Neural cell (in vitro differentiated cells): ENCODE data around the gene TMEM61. TPM values are rescaled to one million over a fixed set of nuclear protein-coding genes. Genes with fewer than 3 reads are reported as not detected.

Experiments used
- H2AFZ ChIP-seq: fragments of 200-600, 300-800 bp; sonication (generic), shearing (Covaris generic); 2 replicates; pipeline ENCODE4 v1.6.0; 2014; ENCODE audit warnings: low read depth, mild to moderate bottlenecking, antibody characterized with exemption, low read length, moderate library complexity
- H3F3A ChIP-seq: fragments of 200-600 bp; shearing (Covaris generic); 2 replicates; pipeline ENCODE4 v1.6.1; 2016; ENCODE audit warnings: mild to moderate bottlenecking, moderate library complexity, mixed read lengths, antibody characterized with exemption, low read length; ENCODE audit not compliant: insufficient read depth, poor library complexity, severe bottlenecking
- H3K27ac ChIP-seq: fragments of 200-600, 300-800 bp; sonication (generic), shearing (Covaris generic); 2 replicates; pipeline ENCODE4 v1.5.1; 2014; ENCODE audit warnings: mild to moderate bottlenecking, low read length, moderate library complexity
- H3K27me3 ChIP-seq: fragments of 300-800, 200-600 bp; sonication (generic), shearing (Covaris generic); 2 replicates; pipeline ENCODE4 v1.6.0; 2014; ENCODE audit warnings: mild to moderate bottlenecking, low read depth, low read length, moderate library complexity; ENCODE audit not compliant: insufficient read depth
- H3K36me3 ChIP-seq: fragments of 300-800, 200-600 bp; sonication (generic), shearing (Covaris generic); 2 replicates; pipeline ENCODE4 v1.5.1; 2014; ENCODE audit warnings: mild to moderate bottlenecking, antibody characterized with exemption, low read length, moderate library complexity; ENCODE audit not compliant: insufficient read depth
- H3K4me2 ChIP-seq: fragments of 300-800, 200-600 bp; sonication (generic), shearing (Covaris generic); 2 replicates; pipeline ENCODE4 v1.6.0; 2014; ENCODE audit warnings: mild to moderate bottlenecking, low read length
- H3K4me3 ChIP-seq: fragments of 300-800, 200-600 bp; sonication (generic), shearing (Covaris generic); 2 replicates; pipeline ENCODE4 v1.5.1; 2014; ENCODE audit warnings: mild to moderate bottlenecking, low read length, moderate library complexity
- H3K79me2 ChIP-seq: fragments of 200-600 bp; shearing (Covaris generic); replicated peaks from 2 replicates; pipeline ENCODE4 v1.6.0; 2014; ENCODE audit warnings: mild to moderate bottlenecking, low read length, moderate library complexity; ENCODE audit not compliant: insufficient read depth
- H3K9ac ChIP-seq: fragments of 300-800, 200-600 bp; sonication (generic), shearing (Covaris generic); 2 replicates; pipeline ENCODE4 v1.6.1; 2016; ENCODE audit warnings: mild to moderate bottlenecking, low read length, mixed read lengths
- H3K9me2 ChIP-seq: fragments of 200-600 bp; shearing (Covaris generic); 2 replicates; pipeline ENCODE4 v1.6.1; 2016; ENCODE audit warnings: mild to moderate bottlenecking, low read length, mixed read lengths; ENCODE audit not compliant: insufficient read depth
- H3K9me3 ChIP-seq: fragments of 200-600, 300-800 bp; sonication (generic), shearing (Covaris generic); 2 replicates; pipeline ENCODE4 v1.6.1; 2016; ENCODE audit warnings: mild to moderate bottlenecking, mixed run types, low read length, moderate library complexity, mixed read lengths
- H4K20me1 ChIP-seq: fragments of 200-600 bp; shearing (Covaris generic); 2 replicates; pipeline ENCODE4 v1.6.1; 2016; ENCODE audit warnings: mild to moderate bottlenecking, mixed run types; ENCODE audit not compliant: insufficient read depth
- EP300 ChIP-seq: fragments of 450-650 bp; conservative IDR thresholded peaks from 2 replicates; pipeline ENCODE4 v1.6.1; 2014; ENCODE audit warnings: antibody characterized with exemption, mild to moderate bottlenecking, moderate library complexity; ENCODE audit not compliant: poor library complexity, severe bottlenecking
- EZH2 ChIP-seq: fragments of 200-600, 300-800 bp; shearing (Covaris generic), sonication (generic); IDR thresholded peaks from 2 replicates; pipeline ENCODE4 v1.6.1; 2014; ENCODE audit warnings: antibody characterized with exemption, low read length, borderline replicate concordance, mild to moderate bottlenecking; ENCODE audit not compliant: insufficient read depth, poor library complexity, severe bottlenecking
- MXI1 ChIP-seq: fragments of 450-650 bp; conservative IDR thresholded peaks from 2 replicates; pipeline ENCODE4 v1.6.1; 2014; ENCODE audit warnings: antibody characterized with exemption, mild to moderate bottlenecking; ENCODE audit not compliant: poor library complexity, severe bottlenecking
- POLR2AphosphoS5 ChIP-seq: IDR thresholded peaks from 2 replicates; pipeline ENCODE4 v1.6.1; 2012
- RAD21 ChIP-seq: fragments of 450-650 bp; conservative IDR thresholded peaks from 2 replicates; pipeline ENCODE4 v1.6.1; 2014; ENCODE audit warnings: antibody characterized with exemption, mild to moderate bottlenecking, moderate library complexity
- SMC3 ChIP-seq: fragments of 450-650 bp; conservative IDR thresholded peaks from 2 replicates; pipeline ENCODE4 v1.6.1; 2014; ENCODE audit warnings: antibody characterized with exemption, mild to moderate bottlenecking, moderate library complexity; ENCODE audit not compliant: poor library complexity
- TAF1 ChIP-seq: IDR thresholded peaks from 2 replicates; pipeline ENCODE4 v1.6.1; 2012; ENCODE audit warnings: low read depth
- polyA plus RNA-seq: library from polyadenylated mRNA; depleted of rRNA; stranded (reverse); fragments of >200 nt; gene quantifications from 2 replicates; pipeline ENCODE4 v1.2.3, GENCODE V29; 2014
- TF ChIP-seq, protein P1 (sequence below): IDR thresholded peaks from 2 replicates; pipeline ENCODE4 v1.6.1; 2012; ENCODE audit warnings: borderline replicate concordance
- TF ChIP-seq, protein P2 (sequence below): fragments of 450-650 bp; IDR thresholded peaks from 2 replicates; pipeline ENCODE4 v1.5.1; 2014; ENCODE audit warnings: antibody characterized with exemption, mild to moderate bottlenecking, moderate library complexity; ENCODE audit not compliant: poor library complexity, severe bottlenecking

The TMEM61 gene
- polyA plus RNA-seq, 1 donor from 2014 or later = not detected

DNA sequence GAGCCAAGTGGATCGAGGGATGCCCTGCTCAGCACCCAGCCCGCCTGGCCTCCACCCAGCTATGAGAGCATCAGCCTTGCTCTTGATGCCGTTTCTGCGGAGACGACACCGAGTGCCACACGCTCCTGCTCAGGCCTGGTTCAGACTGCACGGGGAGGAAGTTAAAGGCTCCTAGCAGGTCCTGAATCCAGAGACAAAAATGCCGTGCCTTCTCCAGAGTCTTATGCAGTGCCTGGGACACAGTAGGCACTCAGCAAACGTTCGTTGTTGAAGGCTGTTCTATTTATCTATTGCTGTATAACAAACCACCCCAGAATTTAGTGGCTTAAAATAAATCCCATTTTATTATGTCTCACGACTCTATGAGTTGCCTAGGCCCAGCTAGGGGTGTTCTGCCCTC lies 11.5 kb downstream of the TMEM61 start:
- Histone ChIP-seq H3K36me3 (no peaks in the 10 kb centered on the region), H3K27ac (no peak overlapping the region), H4K20me1 (no peaks in the 10 kb centered on the region), H3K9me3 (peaks cover 1% of the 10 kb centered on the region), H3K79me2 (no peaks in the 10 kb centered on the region), H3K4me2 (no peak overlapping the region), H3K9me2 (no peaks in the 10 kb centered on the region), H2AFZ (no peak overlapping the region), H3K27me3 (peaks cover 12% of the 10 kb centered on the region), H3K4me3 (no peak overlapping the region), H3K9ac (no peak overlapping the region), H3F3A (no peaks in the 10 kb centered on the region)
- no peak for TF ChIP-seq MXI1
- TF ChIP-seq POLR2AphosphoS5 = no peak
- no peak for TF ChIP-seq RAD21
- no peak for TF ChIP-seq SMC3
- TF ChIP-seq EZH2 = no peak
- TF ChIP-seq, protein P1, sequence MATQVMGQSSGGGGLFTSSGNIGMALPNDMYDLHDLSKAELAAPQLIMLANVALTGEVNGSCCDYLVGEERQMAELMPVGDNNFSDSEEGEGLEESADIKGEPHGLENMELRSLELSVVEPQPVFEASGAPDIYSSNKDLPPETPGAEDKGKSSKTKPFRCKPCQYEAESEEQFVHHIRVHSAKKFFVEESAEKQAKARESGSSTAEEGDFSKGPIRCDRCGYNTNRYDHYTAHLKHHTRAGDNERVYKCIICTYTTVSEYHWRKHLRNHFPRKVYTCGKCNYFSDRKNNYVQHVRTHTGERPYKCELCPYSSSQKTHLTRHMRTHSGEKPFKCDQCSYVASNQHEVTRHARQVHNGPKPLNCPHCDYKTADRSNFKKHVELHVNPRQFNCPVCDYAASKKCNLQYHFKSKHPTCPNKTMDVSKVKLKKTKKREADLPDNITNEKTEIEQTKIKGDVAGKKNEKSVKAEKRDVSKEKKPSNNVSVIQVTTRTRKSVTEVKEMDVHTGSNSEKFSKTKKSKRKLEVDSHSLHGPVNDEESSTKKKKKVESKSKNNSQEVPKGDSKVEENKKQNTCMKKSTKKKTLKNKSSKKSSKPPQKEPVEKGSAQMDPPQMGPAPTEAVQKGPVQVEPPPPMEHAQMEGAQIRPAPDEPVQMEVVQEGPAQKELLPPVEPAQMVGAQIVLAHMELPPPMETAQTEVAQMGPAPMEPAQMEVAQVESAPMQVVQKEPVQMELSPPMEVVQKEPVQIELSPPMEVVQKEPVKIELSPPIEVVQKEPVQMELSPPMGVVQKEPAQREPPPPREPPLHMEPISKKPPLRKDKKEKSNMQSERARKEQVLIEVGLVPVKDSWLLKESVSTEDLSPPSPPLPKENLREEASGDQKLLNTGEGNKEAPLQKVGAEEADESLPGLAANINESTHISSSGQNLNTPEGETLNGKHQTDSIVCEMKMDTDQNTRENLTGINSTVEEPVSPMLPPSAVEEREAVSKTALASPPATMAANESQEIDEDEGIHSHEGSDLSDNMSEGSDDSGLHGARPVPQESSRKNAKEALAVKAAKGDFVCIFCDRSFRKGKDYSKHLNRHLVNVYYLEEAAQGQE = no peak
- no peak for TF ChIP-seq EP300
- TF ChIP-seq, protein P2, sequence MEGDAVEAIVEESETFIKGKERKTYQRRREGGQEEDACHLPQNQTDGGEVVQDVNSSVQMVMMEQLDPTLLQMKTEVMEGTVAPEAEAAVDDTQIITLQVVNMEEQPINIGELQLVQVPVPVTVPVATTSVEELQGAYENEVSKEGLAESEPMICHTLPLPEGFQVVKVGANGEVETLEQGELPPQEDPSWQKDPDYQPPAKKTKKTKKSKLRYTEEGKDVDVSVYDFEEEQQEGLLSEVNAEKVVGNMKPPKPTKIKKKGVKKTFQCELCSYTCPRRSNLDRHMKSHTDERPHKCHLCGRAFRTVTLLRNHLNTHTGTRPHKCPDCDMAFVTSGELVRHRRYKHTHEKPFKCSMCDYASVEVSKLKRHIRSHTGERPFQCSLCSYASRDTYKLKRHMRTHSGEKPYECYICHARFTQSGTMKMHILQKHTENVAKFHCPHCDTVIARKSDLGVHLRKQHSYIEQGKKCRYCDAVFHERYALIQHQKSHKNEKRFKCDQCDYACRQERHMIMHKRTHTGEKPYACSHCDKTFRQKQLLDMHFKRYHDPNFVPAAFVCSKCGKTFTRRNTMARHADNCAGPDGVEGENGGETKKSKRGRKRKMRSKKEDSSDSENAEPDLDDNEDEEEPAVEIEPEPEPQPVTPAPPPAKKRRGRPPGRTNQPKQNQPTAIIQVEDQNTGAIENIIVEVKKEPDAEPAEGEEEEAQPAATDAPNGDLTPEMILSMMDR = no peak
- no peak for TF ChIP-seq TAF1

DNA sequence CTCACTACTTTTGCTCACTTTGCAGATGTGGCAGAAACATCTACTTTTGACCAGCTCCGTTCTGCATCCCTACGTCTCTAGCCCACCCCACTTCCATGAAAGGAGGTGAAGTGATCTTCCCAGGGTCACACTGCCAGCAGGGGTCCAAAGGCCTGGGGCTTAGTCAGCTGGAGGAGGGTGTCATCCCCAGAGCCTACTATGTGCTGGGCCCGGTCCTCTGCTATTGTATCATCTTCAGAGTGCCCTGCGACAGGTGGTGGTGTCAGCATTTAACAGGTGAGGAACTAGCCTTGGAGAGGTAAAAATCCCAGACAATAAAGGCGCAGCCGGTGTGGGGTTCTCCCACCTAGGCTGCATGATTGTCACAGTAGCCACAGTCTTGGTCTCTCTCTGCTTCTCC lies 12.7 kb downstream of the TMEM61 start:
- Histone ChIP-seq H3K36me3 (no peaks in the 10 kb centered on the region), H3K9me2 (no peaks in the 10 kb centered on the region), H3K79me2 (no peaks in the 10 kb centered on the region), H3K4me3 (no peak overlapping the region), H3K9me3 (peaks cover 2% of the 10 kb centered on the region), H3K27ac (no peak overlapping the region), H3K27me3 (peaks cover 24% of the 10 kb centered on the region), H4K20me1 (no peaks in the 10 kb centered on the region), H3K9ac (no peak overlapping the region), H2AFZ (no peak overlapping the region), H3F3A (no peaks in the 10 kb centered on the region), H3K4me2 (no peak overlapping the region)
- TF ChIP-seq, protein P1 = no peak
- TF ChIP-seq RAD21 (no peak), SMC3 (no peak), EZH2 (no peak), MXI1 (no peak), POLR2AphosphoS5 (no peak), EP300 (no peak)
- TF ChIP-seq, protein P2 = no peak
